Muscle layer of duodenum (tissue), 2 donors: ENCODE measurements around the gene TMEM54.

ENCODE experiments used
- H3K27ac ChIP-seq: one replicate; pipeline ENCODE4 v1.7.0; 2013; ENCODE audit warnings: mild to moderate bottlenecking, low read length
- H3K27me3 ChIP-seq: one replicate; pipeline ENCODE4 v1.7.0; 2013; ENCODE audit warnings: low read depth, mild to moderate bottlenecking, control low read depth, low read length
- H3K36me3 ChIP-seq, 2 donors: one replicate each; pipeline ENCODE4 v1.7.0; 2013; ENCODE audit warnings: low read length in 2 of 2, control low read depth in 1 of 2, mild to moderate bottlenecking in 1 of 2; ENCODE audit not compliant: insufficient read depth in 2 of 2, control insufficient read depth in 1 of 2
- H3K4me1 ChIP-seq, 2 donors: one replicate each; pipeline ENCODE4 v1.7.0; 2013; ENCODE audit warnings: low read length in 2 of 2, mild to moderate bottlenecking in 2 of 2, control low read depth in 1 of 2, moderate library complexity in 1 of 2; ENCODE audit not compliant: insufficient read depth in 2 of 2, control insufficient read depth in 1 of 2
- H3K4me3 ChIP-seq, 2 donors: one replicate each; pipeline ENCODE4 v1.7.0; 2013; ENCODE audit warnings: low read length in 2 of 2, low read depth in 1 of 2, mild to moderate bottlenecking in 1 of 2
- H3K9me3 ChIP-seq, 2 donors: one replicate each; pipeline ENCODE4 v1.7.0; 2013; ENCODE audit warnings: low read length in 2 of 2, control low read depth in 1 of 2, mild to moderate bottlenecking in 1 of 2; ENCODE audit not compliant: control insufficient read depth in 1 of 2
- donor health status: healthy.

Gene TMEM54

GRCh38 chr1:32865639-32866405, 35.4 kb downstream of the TMEM54 start:
- H3K27me3 ChIP-seq, result peaks cover 10% of the 10 kb centered on the region
- H3K36me3 ChIP-seq, result peaks cover 0 to 16% of the 10 kb centered on the region in 2 donors
- no peaks in the 10 kb centered on the region for H3K9me3 ChIP-seq
- H3K27ac ChIP-seq, result no peak overlapping the region
- H3K4me1 ChIP-seq, result peaks cover 0 to 14% of the 10 kb centered on the region in 2 donors
- no peak overlapping the region for H3K4me3 ChIP-seq

- Histone ChIP-seq H3K4me3 (no peak overlapping the region), H3K27ac (no peak overlapping the region), H3K27me3 (peaks cover 2% of the 10 kb centered on the region), H3K36me3 (peaks cover 0 to 16% of the 10 kb centered on the region in 2 donors), H3K9me3 (no peaks in the 10 kb centered on the region), H3K4me1 (peaks cover 0 to 8% of the 10 kb centered on the region in 2 donors)
Observed at GRCh38 chr1:32864375-32865019, 36.7 kb downstream of the TMEM54 start.

GRCh38 chr1:32863881-32864245, 37.3 kb downstream of the TMEM54 start:
- Histone ChIP-seq H3K9me3 (no peaks in the 10 kb centered on the region), H3K36me3 (peaks cover 5 to 20% of the 10 kb centered on the region in 2 donors), H3K4me1 (peaks cover 0 to 8% of the 10 kb centered on the region in 2 donors), H3K4me3 (no peak overlapping the region), H3K27ac (no peak overlapping the region), H3K27me3 (no peaks in the 10 kb centered on the region)

GRCh38 chr1:32863218-32863880, 37.8 kb downstream of the TMEM54 start:
- Histone ChIP-seq H3K27me3 (no peaks in the 10 kb centered on the region), H3K4me3 (no peak overlapping the region), H3K4me1 (peaks cover 0 to 8% of the 10 kb centered on the region in 2 donors), H3K27ac (no peak overlapping the region), H3K9me3 (no peaks in the 10 kb centered on the region), H3K36me3 (peaks cover 7 to 21% of the 10 kb centered on the region in 2 donors)

GRCh38 chr1:32861904-32862695, 39.1 kb downstream of the TMEM54 start:
- Histone ChIP-seq H3K4me1 (peaks cover 0 to 8% of the 10 kb centered on the region in 2 donors), H3K27ac (no peak overlapping the region), H3K9me3 (no peaks in the 10 kb centered on the region), H3K27me3 (no peaks in the 10 kb centered on the region), H3K36me3 (peaks cover 14 to 31% of the 10 kb centered on the region in 2 donors), H3K4me3 (no peak overlapping the region)

GRCh38 chr1:32860566-32860965, 40.6 kb downstream of the TMEM54 start:
- Histone ChIP-seq H3K27me3 (no peaks in the 10 kb centered on the region), H3K27ac (no peak overlapping the region), H3K4me1 (peaks cover 0 to 4% of the 10 kb centered on the region in 2 donors), H3K4me3 (no peak overlapping the region), H3K36me3 (peaks cover 24 to 46% of the 10 kb centered on the region in 2 donors), H3K9me3 (no peaks in the 10 kb centered on the region)

GRCh38 chr1:32859915-32860314, 41.3 kb downstream of the TMEM54 start:
- Histone ChIP-seq H3K9me3 (no peaks in the 10 kb centered on the region), H3K4me3 (no peak overlapping the region), H3K27me3 (no peaks in the 10 kb centered on the region), H3K36me3 (peaks cover 24 to 49% of the 10 kb centered on the region in 2 donors), H3K27ac (no peak overlapping the region), H3K4me1 (peaks cover 0 to 4% of the 10 kb centered on the region in 2 donors)

GRCh38 chr1:32858791-32859190, 42.4 kb downstream of the TMEM54 start:
- Histone ChIP-seq H3K4me1 (peaks cover 0 to 4% of the 10 kb centered on the region in 2 donors), H3K27ac (no peak overlapping the region), H3K36me3 (peaks cover 29 to 60% of the 10 kb centered on the region in 2 donors), H3K4me3 (no peak overlapping the region), H3K9me3 (no peaks in the 10 kb centered on the region), H3K27me3 (no peaks in the 10 kb centered on the region)

GRCh38 chr1:32858136-32858535, 43.1 kb downstream of the TMEM54 start:
- H3K36me3 ChIP-seq, result peaks cover 29 to 64% of the 10 kb centered on the region in 2 donors
- H3K9me3 ChIP-seq, result no peaks in the 10 kb centered on the region
- peaks cover 0 to 4% of the 10 kb centered on the region in 2 donors for H3K4me1 ChIP-seq
- no peak overlapping the region for H3K4me3 ChIP-seq
- no peak overlapping the region for H3K27ac ChIP-seq
- no peaks in the 10 kb centered on the region for H3K27me3 ChIP-seq

GRCh38 chr1:32855861-32856617, 45.1 kb downstream of the TMEM54 start:
- Histone ChIP-seq H3K36me3 (peaks cover 35 to 58% of the 10 kb centered on the region in 2 donors), H3K27ac (no peak overlapping the region), H3K4me1 (no peaks in the 10 kb centered on the region)

More at GRCh38 chr1:32855861-32856617, 45.1 kb downstream of the TMEM54 start:
- Histone ChIP-seq H3K9me3 (no peaks in the 10 kb centered on the region), H3K4me3 (no peak overlapping the region), H3K27me3 (no peaks in the 10 kb centered on the region)
